ENCODE results near the gene CAMK2A. TPM values are rescaled to one million over a fixed set of nuclear protein-coding genes. Genes with fewer than 3 reads are reported as not detected.

The CAMK2A gene
- total and polyA plus RNA-seq, 9 donors, result 0.12 to 1.3 (median 0.62) TPM

DNA sequence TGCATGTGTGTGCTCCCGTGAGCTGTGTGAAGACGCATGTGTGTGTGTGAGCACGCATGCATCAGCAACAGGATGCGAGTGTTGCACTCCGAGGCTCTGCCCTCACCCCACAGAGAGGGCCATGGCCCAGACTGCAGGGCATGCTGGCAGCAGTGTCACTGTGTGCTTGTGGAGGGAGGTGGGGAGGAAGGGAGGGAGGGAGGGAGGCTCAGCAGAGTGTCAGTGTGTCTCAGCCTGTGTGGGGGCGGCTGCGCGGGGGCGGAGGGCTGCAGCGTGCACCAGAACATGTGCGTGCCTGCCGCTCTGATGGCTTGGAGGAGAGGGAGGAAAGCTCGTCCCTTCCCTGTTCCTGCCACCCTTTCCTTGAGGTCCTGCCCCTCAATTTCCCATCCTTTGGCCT lies 5.3 kb downstream of the CAMK2A start:
- H3K4me3 ChIP-seq, result no peak overlapping the region
- H3K27me3 ChIP-seq, result no peaks in the 10 kb centered on the region
- TF ChIP-seq POLR2A (IDR thresholded peaks at IDR 0.05), result no peak
- TF ChIP-seq, protein P1, sequence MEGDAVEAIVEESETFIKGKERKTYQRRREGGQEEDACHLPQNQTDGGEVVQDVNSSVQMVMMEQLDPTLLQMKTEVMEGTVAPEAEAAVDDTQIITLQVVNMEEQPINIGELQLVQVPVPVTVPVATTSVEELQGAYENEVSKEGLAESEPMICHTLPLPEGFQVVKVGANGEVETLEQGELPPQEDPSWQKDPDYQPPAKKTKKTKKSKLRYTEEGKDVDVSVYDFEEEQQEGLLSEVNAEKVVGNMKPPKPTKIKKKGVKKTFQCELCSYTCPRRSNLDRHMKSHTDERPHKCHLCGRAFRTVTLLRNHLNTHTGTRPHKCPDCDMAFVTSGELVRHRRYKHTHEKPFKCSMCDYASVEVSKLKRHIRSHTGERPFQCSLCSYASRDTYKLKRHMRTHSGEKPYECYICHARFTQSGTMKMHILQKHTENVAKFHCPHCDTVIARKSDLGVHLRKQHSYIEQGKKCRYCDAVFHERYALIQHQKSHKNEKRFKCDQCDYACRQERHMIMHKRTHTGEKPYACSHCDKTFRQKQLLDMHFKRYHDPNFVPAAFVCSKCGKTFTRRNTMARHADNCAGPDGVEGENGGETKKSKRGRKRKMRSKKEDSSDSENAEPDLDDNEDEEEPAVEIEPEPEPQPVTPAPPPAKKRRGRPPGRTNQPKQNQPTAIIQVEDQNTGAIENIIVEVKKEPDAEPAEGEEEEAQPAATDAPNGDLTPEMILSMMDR (IDR thresholded peaks at IDR 0.05), result no peak
- no peak for TF ChIP-seq EP300 (IDR thresholded peaks at IDR 0.05)
- no peaks in the 10 kb centered on the region for H3K9me3 ChIP-seq
- 26 to 30% (median 26%) methylated on average over 13 of the region's 13 CpGs for WGBS, 3 donors
- no peaks in the 10 kb centered on the region for H3K4me1 ChIP-seq (ENCODE audit: insufficient read depth)
- no peak overlapping the region for H3K27ac ChIP-seq
- DNase-seq, result no peak
- H3K36me3 ChIP-seq, result no peaks in the 10 kb centered on the region
- intact Hi-C loops (cut with DNase I), result no loop called here

DNA sequence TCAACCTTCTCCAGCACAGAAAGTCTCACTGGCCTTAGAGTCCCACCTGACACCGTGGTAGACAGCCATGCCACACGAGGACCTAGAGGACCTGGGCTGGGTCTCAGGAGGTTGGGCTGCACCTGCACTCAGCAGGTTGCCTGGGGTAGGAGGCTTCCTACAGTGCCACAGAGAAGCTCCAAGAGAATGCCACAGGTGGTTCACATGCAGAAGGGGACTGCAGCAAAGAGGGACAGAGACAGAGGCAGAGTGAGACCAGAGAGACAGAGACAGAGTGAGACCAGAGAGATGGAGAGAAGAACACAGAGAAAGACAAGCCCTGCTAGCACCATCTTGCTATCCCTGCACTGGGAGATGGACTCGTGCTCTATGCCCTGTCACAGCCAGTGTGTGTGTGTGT lies 5.7 kb downstream of the CAMK2A start:
- intact Hi-C loops (cut with DNase I), result no loop called here
- H3K9me3 ChIP-seq, result no peaks in the 10 kb centered on the region
- no peak for DNase-seq
- no peaks in the 10 kb centered on the region for H3K27me3 ChIP-seq
- H3K36me3 ChIP-seq, result no peaks in the 10 kb centered on the region
- H3K4me1 ChIP-seq (ENCODE audit: insufficient read depth), result no peaks in the 10 kb centered on the region
- 66 to 81% (median 75%) methylated on average over 3 of the region's 3 CpGs for WGBS, 3 donors
- TF ChIP-seq POLR2A (IDR thresholded peaks at IDR 0.05), result no peak
- no peak for TF ChIP-seq EP300 (IDR thresholded peaks at IDR 0.05)
- TF ChIP-seq, protein P1 (IDR thresholded peaks at IDR 0.05), result no peak
- no peak overlapping the region for H3K4me3 ChIP-seq
- H3K27ac ChIP-seq, result no peak overlapping the region

DNA sequence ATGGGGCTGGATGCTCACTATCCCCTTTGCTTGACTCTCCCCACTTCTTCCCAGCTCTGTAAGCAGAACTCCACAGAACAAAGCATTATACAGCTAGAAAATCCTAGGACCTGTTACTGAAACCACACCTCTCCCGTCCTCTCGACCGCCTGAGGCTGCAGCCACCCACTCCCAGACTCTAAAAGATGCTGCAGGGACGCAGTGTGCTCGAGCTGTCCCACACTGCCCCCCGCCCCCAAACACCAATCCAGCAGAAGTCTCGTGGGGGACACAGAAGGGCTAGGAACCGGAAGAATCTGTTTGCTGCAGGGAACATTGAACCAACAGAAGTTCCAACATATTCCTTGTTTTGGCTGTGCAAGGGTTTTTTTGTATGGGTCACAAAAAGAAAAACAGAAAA lies 7.6 kb downstream of the CAMK2A start:
- TF ChIP-seq EP300 (IDR thresholded peaks at IDR 0.05), result no peak
- TF ChIP-seq, protein P1 (IDR thresholded peaks at IDR 0.05), result no peak
- no peak for TF ChIP-seq POLR2A (IDR thresholded peaks at IDR 0.05)
- no peaks in the 10 kb centered on the region for H3K27me3 ChIP-seq
- no peaks in the 10 kb centered on the region for H3K9me3 ChIP-seq
- no peaks in the 10 kb centered on the region for H3K4me1 ChIP-seq (ENCODE audit: insufficient read depth)
- no peak for DNase-seq
- 68 to 73% (median 68%) methylated on average over 8 of the region's 8 CpGs for WGBS, 3 donors
- intact Hi-C loops (cut with DNase I), result no loop called here
- no peaks in the 10 kb centered on the region for H3K36me3 ChIP-seq
- no peak overlapping the region for H3K27ac ChIP-seq
- H3K4me3 ChIP-seq, result no peak overlapping the region

DNA sequence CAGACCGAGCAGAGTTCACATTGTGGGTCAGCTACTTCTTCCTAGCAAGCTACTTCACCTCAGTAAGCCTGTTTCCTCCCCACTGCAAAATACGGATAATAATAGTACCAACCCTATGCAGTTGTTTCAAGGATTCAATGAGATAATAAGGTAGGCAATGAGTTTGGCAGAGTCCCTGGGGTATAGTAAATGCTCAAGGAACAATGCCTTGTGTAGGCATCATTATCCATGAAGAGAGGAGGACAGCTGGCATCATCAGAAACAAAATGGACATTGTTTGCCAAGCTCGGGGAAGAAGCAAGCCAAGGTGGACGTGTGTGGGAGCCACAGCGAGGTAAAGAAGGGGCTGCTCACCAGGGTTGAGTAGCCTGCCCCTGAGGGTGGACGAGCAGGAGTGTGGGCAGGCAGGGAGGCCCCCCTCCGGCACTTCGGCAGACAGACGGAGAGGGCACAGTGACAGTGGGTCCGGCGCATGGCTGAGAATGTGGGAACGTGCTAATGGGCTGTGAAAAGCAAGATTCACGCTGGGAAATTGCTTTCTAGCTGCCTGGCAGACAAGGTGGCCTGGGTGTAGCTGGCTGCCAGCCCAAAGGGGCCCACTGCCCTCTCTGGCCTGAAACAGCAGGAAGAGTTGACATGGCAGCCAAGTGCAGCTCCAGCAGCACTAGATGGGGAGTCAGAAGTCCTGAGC lies 10.1 kb downstream of the CAMK2A start:
- no peaks in the 10 kb centered on the region for H3K36me3 ChIP-seq
- no peak for DNase-seq

More for the DNA sequence above, 10.1 kb downstream of the CAMK2A start:
- WGBS, 3 donors, result 91% methylated on average over 13 of the region's 13 CpGs
- intact Hi-C loops (cut with DNase I), result no loop called here
- H3K9me3 ChIP-seq, result no peaks in the 10 kb centered on the region
- TF ChIP-seq EP300 (IDR thresholded peaks at IDR 0.05) (no peak), POLR2A (IDR thresholded peaks at IDR 0.05) (no peak)
- TF ChIP-seq, protein P1 (IDR thresholded peaks at IDR 0.05), result no peak
- no peak overlapping the region for H3K4me3 ChIP-seq
- no peak overlapping the region for H3K27ac ChIP-seq
- no peaks in the 10 kb centered on the region for H3K4me1 ChIP-seq (ENCODE audit: insufficient read depth)
- H3K27me3 ChIP-seq, result no peaks in the 10 kb centered on the region
